ENCODE measurements around the gene ITSN2.

The ITSN2 gene

GRCh38 chr2:24176326-24176725 is 184.0 kb downstream of the ITSN2 start:
- DNase-seq (ENCODE audit: low spot score): no peak

- no peak for DNase-seq (ENCODE audit: low spot score)
Measured at GRCh38 chr2:24175631-24176187, 184.6 kb downstream of the ITSN2 start.

- no peak for DNase-seq (ENCODE audit: low spot score)
Measured at GRCh38 chr2:24174851-24175277, 185.5 kb downstream of the ITSN2 start, which contains the start of gene FAM228A. TSS of gene FAM228A (plus strand) at chr2:24175053. CDS start at chr2:24175481, 428 bp downstream.

GRCh38 chr2:24169023-24169422 is 191.3 kb downstream of the ITSN2 start:
- no peak for DNase-seq (ENCODE audit: low spot score)

GRCh38 chr2:24164416-24164973 is 195.8 kb downstream of the ITSN2 start:
- DNase-seq (ENCODE audit: low spot score): peak; percentile 9

- DNase-seq (ENCODE audit: low spot score): no peak
Measured at GRCh38 chr2:24163601-24164000, 196.7 kb downstream of the ITSN2 start.

- DNase-seq (ENCODE audit: low spot score): no peak
Measured at GRCh38 chr2:24163186-24163585, 197.2 kb downstream of the ITSN2 start.

GRCh38 chr2:24162494-24162893 is 197.8 kb downstream of the ITSN2 start:
- DNase-seq (ENCODE audit: low spot score): no peak

- DNase-seq (ENCODE audit: low spot score): no peak
Measured at GRCh38 chr2:24160761-24161160, 199.6 kb downstream of the ITSN2 start.

GRCh38 chr2:24159708-24160107 is 200.6 kb downstream of the ITSN2 start:
- no peak for DNase-seq (ENCODE audit: low spot score)

- no peak for DNase-seq (ENCODE audit: low spot score)
Measured at GRCh38 chr2:24158131-24158530, 202.2 kb downstream of the ITSN2 start.

GRCh38 chr2:24153478-24153877 is 206.9 kb downstream of the ITSN2 start:
- DNase-seq (ENCODE audit: low spot score): no peak
